IPS-NIHi11 (cell line): ENCODE measurements around the gene ELL3.
"Not testable (repeated sequence)": the region's sequence is repeated elsewhere in the genome, so short reads cannot be mapped to it uniquely, and the experiment has no call there.

Source experiments
- DNase-seq: peaks from one replicate; pipeline ENCODE4 v3.0.0; 2012; ENCODE audit warnings: mixed read lengths, low spot score

The ELL3 gene

DNA sequence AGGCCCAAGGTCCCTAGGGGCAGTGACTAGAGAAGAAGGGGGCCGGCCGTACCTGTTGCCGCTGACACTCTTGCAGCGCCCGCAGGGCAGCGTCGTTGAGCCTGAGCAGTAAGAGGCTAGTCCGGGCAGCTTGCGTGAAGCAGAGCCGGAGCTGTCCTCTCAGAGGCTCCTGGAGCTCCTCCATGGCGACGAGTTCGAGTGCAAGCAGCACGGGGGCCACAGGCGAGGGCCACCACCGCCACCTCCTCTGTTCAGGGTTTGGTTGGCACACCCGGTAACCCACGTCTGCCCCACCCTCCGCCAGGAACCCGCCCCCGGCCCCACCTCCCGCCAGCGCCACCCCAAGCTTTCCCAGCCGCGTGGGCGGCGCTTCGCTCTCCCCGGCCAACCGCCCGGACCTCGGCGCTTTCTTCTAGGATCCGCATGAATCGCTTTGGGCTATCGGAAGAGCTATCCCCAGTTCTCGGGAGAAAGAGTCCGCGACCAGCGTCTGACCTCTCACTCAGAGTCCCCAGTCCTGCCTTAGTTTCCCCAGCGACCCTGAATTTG lies at the start of gene ELL3:
TSS of gene ELL3 (minus strand) at position 249 of the 549 bp plus-strand sequence. CDS start at position 184, 65 bp downstream.
- peak; percentile 73 for DNase-seq

DNA sequence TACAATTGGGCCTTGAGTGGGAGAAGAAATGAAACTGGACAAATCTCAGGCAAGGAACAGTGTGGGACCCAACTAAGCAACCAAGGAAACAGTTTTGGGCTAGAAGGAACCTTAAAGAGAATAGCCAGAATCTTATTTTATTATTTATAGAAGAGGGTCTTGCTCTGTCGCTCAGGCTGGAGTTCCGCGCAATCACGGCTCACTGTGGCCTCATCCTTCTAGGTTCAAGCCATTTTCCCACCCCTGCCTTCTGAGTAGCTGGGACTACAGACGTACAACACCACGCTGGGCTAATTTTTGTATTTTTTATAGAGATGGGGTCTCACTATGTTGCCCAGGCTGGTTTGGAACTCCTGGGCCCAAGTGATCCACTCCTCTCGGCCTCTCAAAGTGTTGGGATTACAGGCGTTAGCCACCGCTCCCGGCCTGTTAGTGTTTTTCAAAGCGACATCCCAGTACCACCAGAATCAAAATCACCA lies 49.3 kb upstream of the ELL3 start:
- DNase-seq = no peak

DNA sequence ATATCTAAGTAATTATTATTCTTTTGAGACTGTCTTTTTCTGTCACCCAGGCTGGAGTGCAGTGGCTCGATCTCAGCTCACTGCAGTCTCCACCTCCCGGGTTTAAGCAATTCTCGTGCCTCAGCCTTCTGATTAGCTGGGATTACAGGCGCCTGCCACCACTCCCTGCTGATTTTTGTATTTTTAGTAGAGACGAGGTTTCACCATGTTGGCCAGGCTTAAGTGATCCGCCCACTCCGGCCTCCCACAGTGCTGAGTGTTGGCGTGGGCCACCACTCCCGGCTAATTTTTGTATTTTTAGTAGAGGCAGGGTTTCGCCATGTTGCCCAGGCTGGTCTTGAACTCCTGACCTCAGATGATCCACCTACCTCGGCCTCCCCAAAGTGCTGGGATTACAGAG lies 48.5 kb upstream of the ELL3 start:
- not testable (repeated sequence) for DNase-seq

DNA sequence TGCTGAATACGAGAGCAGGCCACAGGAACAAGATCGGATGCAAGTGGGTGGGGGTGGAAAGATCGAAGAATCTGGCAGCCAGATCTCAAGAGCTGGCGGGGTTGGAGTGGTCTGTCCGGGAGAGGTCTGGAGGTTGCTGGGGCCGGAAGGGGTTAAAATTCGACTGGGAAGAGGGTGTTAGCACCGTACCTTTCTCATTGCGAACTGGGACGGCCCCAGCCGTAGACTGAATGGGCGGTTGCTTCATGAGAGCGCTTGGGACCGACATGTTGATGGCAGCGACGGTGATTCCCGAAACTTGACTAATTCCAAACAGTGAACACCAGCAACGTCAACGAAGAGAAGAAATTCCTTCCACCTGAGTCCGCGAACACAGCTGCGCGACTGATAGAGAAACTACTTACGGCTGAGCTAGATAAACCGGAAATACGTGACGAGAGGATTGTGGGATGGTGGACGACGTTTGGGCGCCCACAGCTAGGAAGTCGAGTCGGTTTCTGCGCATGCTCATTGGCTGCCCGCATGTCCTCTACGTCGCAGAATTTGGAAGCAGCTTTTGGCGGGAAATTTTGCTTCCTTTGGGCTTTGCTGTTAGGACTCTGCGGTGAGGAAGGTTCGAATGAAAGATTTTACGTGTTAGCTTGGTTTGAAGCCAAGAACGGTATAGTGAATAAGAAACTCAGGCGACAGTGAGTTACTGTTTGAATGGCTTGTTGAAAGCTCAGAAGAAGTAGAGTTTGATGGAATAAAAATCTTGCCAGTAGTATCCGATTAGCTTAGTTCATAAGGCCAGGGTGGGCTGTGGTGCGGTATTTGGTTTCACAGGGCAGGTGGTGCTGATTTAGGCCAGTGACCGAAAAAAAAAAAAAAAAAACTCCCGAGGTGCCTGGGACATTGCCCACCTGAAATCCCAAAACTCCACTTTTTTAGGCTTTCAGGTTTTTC lies 47.8 kb upstream of the ELL3 start, which contains the start of gene MFAP1:
TSS of gene MFAP1 (minus strand) at position 389 of the 945 bp plus-strand sequence. CDS start at position 268, 121 bp downstream.
- peak; percentile 94 for DNase-seq

DNA sequence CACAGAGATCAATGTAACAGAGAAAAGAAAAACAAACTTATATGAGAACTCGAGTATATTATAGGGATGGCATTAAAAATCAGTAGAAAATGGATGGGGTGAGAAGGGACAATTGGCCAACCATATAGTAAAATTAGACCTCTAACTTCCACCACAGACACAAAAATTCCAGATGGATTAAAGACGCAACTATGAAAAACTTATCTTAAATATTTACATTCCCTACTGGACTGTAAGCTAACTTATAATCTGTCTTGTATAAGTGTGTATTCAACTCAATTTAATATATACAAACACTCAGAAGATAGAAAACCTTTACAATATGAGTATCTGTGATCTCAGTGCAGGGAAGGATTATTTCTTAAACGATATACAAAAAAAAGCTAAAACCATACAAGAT lies 44.7 kb upstream of the ELL3 start:
- DNase-seq = no peak

GRCh38 chr15:43815064-43815463 lies 38.3 kb upstream of the ELL3 start:
- DNase-seq = not testable (repeated sequence)

- no peak for DNase-seq
These were observed 32.4 kb upstream of the ELL3 start for GRCh38 chr15:43808960-43809678.

- DNase-seq = no peak
These were observed 31.7 kb upstream of the ELL3 start for GRCh38 chr15:43808435-43808950.

GRCh38 chr15:43802676-43803075 lies 25.9 kb upstream of the ELL3 start:
- not testable (repeated sequence) for DNase-seq

DNA sequence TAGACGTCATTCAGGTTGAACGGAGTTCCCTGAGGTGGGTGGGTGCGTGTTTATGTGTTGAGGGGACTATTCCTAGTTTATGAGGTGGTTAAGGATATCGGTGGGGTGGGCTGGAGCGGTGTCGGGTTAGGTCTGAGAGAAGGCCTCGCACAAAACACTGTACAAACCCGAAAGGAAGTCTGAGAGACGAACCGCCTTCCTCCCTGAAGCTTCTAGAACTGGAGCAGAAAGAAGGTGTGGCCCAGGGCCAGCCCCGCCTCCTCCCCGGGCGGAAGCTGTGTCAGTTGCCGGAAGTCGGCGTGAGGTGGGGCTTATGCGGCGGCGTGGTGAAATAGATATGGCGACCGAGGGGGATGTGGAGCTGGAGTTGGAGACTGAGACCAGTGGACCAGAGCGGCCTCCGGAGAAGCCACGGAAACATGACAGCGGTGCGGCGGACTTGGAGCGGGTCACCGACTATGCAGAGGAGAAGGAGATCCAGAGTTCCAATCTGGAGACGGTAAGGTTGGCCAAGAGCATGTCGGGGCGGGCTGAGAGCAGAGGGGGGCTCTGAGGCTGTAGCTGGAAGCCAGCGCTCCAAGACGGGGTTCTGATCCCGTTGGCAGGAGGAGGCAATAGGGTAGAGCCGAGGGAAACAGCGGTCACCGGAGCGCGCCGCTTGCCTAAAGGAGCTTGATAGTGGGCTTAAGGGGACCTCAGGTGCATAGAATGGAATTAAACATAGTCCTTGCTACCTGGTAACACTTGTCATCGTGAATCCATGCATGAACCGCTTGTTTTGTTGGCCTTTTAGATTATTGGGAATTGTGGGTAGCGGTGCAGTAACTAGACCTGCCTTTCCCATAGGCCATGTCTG lies 23.7 kb upstream of the ELL3 start, which contains the start of gene HYPK:
TSS of gene HYPK (plus strand) at position 314 of the 856 bp plus-strand sequence. CDS start at position 338, 24 bp downstream.
- DNase-seq = peak; percentile 90

- DNase-seq = no peak
These were observed 23.1 kb upstream of the ELL3 start, which contains the start of gene SERINC4 for GRCh38 chr15:43799945-43800285. Gene SERINC4, minus strand, starts transcription at chr15:43800220. Its CDS starts 234 bp downstream, at chr15:43799986.

DNA sequence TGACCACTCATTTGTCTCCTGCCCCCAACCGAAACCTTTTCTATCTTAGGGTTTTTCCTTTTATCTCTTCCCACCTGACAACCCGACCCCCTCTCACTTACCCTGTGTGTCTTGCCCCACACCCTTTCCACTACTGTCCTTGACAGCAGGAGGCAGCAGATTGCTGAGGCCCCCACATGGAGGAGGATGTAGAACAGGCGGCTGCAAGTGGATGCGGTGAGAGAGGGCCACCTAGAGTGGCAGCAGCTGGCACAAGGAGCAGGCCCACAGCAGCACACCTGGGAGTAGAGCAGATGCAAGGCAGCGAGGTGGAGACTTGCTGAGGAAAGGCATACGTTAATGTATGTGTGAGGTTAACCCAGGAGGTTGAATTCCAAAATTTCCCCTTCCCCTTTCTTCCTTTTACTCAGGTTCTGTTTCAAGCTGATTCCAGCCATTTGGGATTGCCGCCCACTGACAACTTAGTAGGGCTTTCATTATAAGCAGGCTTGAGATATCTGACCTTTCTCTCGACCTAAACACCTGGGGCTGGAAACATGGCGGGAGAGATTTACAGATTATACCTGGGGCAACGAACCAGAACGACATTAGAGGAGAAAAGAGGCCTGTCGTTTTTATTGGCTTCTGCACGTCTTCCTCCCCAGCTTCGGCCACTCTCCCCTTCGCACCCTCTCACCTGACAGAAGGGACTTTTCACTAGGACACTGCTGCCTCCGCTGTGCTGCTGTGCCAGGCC lies 22.6 kb upstream of the ELL3 start:
- no peak for DNase-seq

DNA sequence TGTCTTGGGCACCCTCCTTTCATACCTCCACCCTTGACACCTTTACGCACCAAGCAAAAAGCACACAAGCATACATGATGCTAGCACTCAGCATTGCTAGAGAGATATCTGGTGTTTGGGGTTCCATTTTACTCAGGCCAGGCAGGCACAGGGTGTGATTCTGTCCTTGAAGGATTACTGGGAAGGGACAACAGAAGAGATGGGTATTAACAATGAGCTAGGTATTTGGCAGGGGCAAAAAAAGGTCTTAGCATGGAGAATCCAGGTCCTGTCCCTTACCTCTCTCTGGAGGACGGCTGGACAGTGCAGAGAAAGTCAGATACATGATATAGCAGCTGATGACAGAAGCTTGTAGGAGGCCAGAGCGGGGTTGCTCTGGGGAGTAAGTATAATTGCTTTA lies 19.8 kb upstream of the ELL3 start:
- DNase-seq = no peak

DNA sequence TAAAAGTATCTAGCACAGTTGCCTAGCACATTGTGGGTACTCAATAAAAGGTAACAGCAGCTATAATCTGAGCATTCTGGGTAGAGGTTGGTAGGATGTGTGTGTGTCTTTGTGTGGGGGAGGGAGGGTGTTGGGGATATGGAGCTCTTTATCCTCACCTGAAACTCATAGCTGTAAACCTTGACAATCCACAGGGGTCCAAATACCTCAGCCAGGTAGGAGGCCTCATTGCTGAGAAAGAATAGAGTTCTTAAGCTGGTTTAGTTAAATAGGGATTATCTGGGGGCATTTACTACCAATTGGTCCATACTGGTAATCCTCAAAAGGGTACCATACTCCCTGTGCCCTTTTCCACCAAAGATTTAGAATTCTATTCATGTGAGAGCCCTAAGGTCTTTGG lies 19.2 kb upstream of the ELL3 start:
- DNase-seq = no peak

GRCh38 chr15:43795197-43795596 lies 18.4 kb upstream of the ELL3 start:
- DNase-seq = no peak

DNA sequence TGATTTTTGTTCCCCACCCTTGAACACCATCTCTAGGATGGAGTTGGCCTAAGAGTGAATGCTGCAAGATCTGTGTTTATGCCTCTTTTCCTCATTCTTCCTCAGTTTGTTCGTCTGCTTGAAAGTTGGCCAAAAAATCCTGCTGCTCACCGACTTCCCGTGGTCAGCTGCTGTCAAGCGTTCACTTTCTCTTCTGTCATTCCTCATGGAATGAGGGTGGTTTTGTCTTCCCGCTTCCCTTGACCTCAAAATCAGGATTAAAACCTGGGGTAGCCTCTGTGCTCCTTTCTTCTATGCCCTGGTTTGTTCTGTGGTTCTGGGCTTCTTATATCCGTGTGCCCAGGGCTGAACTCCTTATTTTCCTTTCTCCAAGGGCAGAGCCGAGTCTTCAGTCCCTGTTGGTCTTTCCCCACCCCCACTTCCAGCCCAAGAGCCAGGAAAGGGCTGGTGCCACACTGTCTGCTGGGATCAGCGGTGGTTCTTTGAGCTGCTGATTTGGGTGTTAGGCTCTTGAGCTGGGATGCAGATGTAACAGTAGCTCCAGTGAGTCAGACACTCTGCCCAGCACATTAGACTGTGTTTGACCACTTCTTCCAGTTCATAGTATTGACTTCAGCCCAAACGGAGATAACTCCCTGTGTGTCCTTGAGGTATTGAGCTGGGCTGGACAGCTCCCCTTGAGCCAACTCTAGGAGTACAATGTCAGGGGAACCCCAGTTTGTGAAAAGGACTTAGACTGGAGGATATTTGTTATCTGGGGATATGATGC lies 17.7 kb upstream of the ELL3 start:
- DNase-seq = no peak

GRCh38 chr15:43793647-43794046 lies 16.9 kb upstream of the ELL3 start:
- DNase-seq = no peak

GRCh38 chr15:43792761-43793476 lies 16.2 kb upstream of the ELL3 start:
- DNase-seq = peak; percentile 28
